ENCODE results near the gene POM121L2. TPM values are rescaled to one million over a fixed set of nuclear protein-coding genes. Genes with fewer than 3 reads are reported as not detected.

The POM121L2 gene
- total RNA-seq, 2 experiments from 2014 or later = not detected

- peaks cover 0 to 3% of the 10 kb centered on the region in 2 experiments for H3K27me3 ChIP-seq (ENCODE audit: control insufficient read depth in 1 of 2, insufficient read depth in 2 of 2, low read length in 2 of 2)
- peaks cover 5 to 24% of the 10 kb centered on the region in 2 experiments for H3K9me3 ChIP-seq (ENCODE audit: control insufficient read depth in 1 of 2, insufficient read depth in 1 of 2, low read length in 2 of 2)
- H3K36me3 Mint-ChIP-seq (ENCODE audit: low read depth) = peaks cover 26% of the 10 kb centered on the region
- no peaks in the 10 kb centered on the region for H3K4me1 Mint-ChIP-seq (ENCODE audit: low read depth)
- ChIA-PET CTCF (no interaction called here), POLR2A (no interaction called here)
- no peak overlapping the region for H3K4me3 ChIP-seq (ENCODE audit: low read length)
- DNase-seq (no peak), ATAC-seq (ENCODE audit: poor library complexity) (no peak)
- no peak overlapping the region for H3K4me3 Mint-ChIP-seq
- no peak overlapping the region for H3K27ac ChIP-seq (ENCODE audit: low read depth in 1 of 2, low read length in 2 of 2)
- H3K36me3 ChIP-seq (ENCODE audit: insufficient read depth, low read length) = no peaks in the 10 kb centered on the region
- intact Hi-C loops (cut with DNase I, micrococcal nuclease) = no loop called here
- peaks cover 28% of the 10 kb centered on the region for H3K9me3 Mint-ChIP-seq
- no peaks in the 10 kb centered on the region for H3K4me1 ChIP-seq (ENCODE audit: insufficient read depth, low read length)
- H3K27me3 Mint-ChIP-seq = peaks cover 17% of the 10 kb centered on the region
- no peak overlapping the region for H3K27ac Mint-ChIP-seq
- TF ChIP-seq CTCF (IDR thresholded peaks at IDR 0.05) = no peak
Observed at GRCh38 chr6:27352850-27353249, 40.8 kb upstream of the POM121L2 start.

GRCh38 chr6:27334141-27334540 lies 22.1 kb upstream of the POM121L2 start:
- POLR2A ChIA-PET = interaction anchor here (0.6 to 2.1 kb wide), 4 partner anchors 10 to 189 kb away, joined by 3 to 10 read pairs (median 4); no protein-coding TSS in a partner anchor
- no peak for ATAC-seq (ENCODE audit: poor library complexity)
- H3K36me3 ChIP-seq (ENCODE audit: insufficient read depth, low read length) = no peaks in the 10 kb centered on the region
- H3K4me1 ChIP-seq (ENCODE audit: insufficient read depth, low read length) = peaks cover 7% of the 10 kb centered on the region
- intact Hi-C loops (cut with DNase I, micrococcal nuclease) = no loop called here
- Mint-ChIP-seq H3K4me3 (peak overlapping the region; percentile 70), H3K27me3 (peaks cover 55% of the 10 kb centered on the region), H3K9me3 (peaks cover 3% of the 10 kb centered on the region), H3K36me3 (ENCODE audit: low read depth) (peaks cover 12% of the 10 kb centered on the region), H3K27ac (no peak overlapping the region), H3K4me1 (ENCODE audit: low read depth) (peaks cover 21% of the 10 kb centered on the region)
- no peak overlapping the region for H3K4me3 ChIP-seq (ENCODE audit: low read length)
- CTCF ChIA-PET = interaction anchor here (1.2 to 1.7 kb wide), 2 partner anchors 22 to 207 kb away, joined by 3 to 5 read pairs; no protein-coding TSS in a partner anchor
- peaks cover 0 to 15% of the 10 kb centered on the region in 2 experiments for H3K9me3 ChIP-seq (ENCODE audit: control insufficient read depth in 1 of 2, insufficient read depth in 1 of 2, low read length in 2 of 2)
- H3K27me3 ChIP-seq (ENCODE audit: control insufficient read depth in 1 of 2, insufficient read depth in 2 of 2, low read length in 2 of 2) = peaks cover 2 to 40% of the 10 kb centered on the region in 2 experiments
- DNase-seq = no peak
- TF ChIP-seq CTCF (IDR thresholded peaks at IDR 0.05) = no peak
- H3K27ac ChIP-seq (ENCODE audit: low read depth in 1 of 2, low read length in 2 of 2) = no peak overlapping the region

GRCh38 chr6:27333642-27334040 lies 21.6 kb upstream of the POM121L2 start:
- H3K27me3 Mint-ChIP-seq = peaks cover 56% of the 10 kb centered on the region
- peaks cover 7% of the 10 kb centered on the region for H3K4me1 ChIP-seq (ENCODE audit: insufficient read depth, low read length)
- TF ChIP-seq CTCF (IDR thresholded peaks at IDR 0.05) = no peak
- H3K27ac ChIP-seq (ENCODE audit: low read depth in 1 of 2, low read length in 2 of 2) = no peak overlapping the region
- peaks cover 2 to 43% of the 10 kb centered on the region in 2 experiments for H3K27me3 ChIP-seq (ENCODE audit: control insufficient read depth in 1 of 2, insufficient read depth in 2 of 2, low read length in 2 of 2)
- DNase-seq = no peak
- no peak for ATAC-seq (ENCODE audit: poor library complexity)
- CTCF ChIA-PET = interaction anchor here (1.2 to 1.7 kb wide), 2 partner anchors 21 to 206 kb away, joined by 3 to 5 read pairs; no protein-coding TSS in a partner anchor
- no peaks in the 10 kb centered on the region for H3K36me3 ChIP-seq (ENCODE audit: insufficient read depth, low read length)
- POLR2A ChIA-PET = interaction anchor here (0.6 to 2.1 kb wide), 6 partner anchors 11 to 1356 kb away, joined by 3 to 10 read pairs (median 4); no protein-coding TSS in a partner anchor
- peaks cover 0 to 15% of the 10 kb centered on the region in 2 experiments for H3K9me3 ChIP-seq (ENCODE audit: control insufficient read depth in 1 of 2, insufficient read depth in 1 of 2, low read length in 2 of 2)
- H3K4me3 ChIP-seq (ENCODE audit: low read length) = peak overlapping the region; percentile 51
- peak overlapping the region; percentile 91 for H3K27ac Mint-ChIP-seq
- H3K9me3 Mint-ChIP-seq = peaks cover 3% of the 10 kb centered on the region
- intact Hi-C loops (cut with DNase I, micrococcal nuclease) = loop anchor here in 1 of 2 experiments (1.0 to 2.0 kb wide), 2 partner anchors 145 to 170 kb away; no protein-coding TSS in a partner anchor
- H3K4me3 Mint-ChIP-seq = peak overlapping the region; percentile 92
- H3K36me3 Mint-ChIP-seq (ENCODE audit: low read depth) = peaks cover 12% of the 10 kb centered on the region
- H3K4me1 Mint-ChIP-seq (ENCODE audit: low read depth) = peaks cover 21% of the 10 kb centered on the region
